IMR-90 (cell line): Measurements from ENCODE around the gene BRME1. TPM values are rescaled to one million over a fixed set of nuclear protein-coding genes. Genes with fewer than 3 reads are reported as not detected.

ENCODE experiments used
- ATAC-seq: fragments of 200-7000 bp; cut with Tn5 transposase; 2 replicates; pipeline ENCODE4 v1.9.1; 2020; ENCODE audit warnings: low read depth, mild to moderate bottlenecking, moderate library complexity
- BruUV-seq: library from RNA; stranded (reverse); fragments of 400-500 nt; replicated peaks from 2 replicates; lab custom pipeline; 2021; lab: Mats Ljungman, UMichigan
- CTCF ChIA-PET: fragments of 300-600 bp; formaldehyde crosslinking; extraction: SDS; loops from one replicate; lab custom pipeline; 2021; ENCODE audit warnings: antibody characterized with exemption; lab: Yijun Ruan, JAX
- POLR2A ChIA-PET: fragments of 300-600 bp; sonication (Branson Sonifier 250); formaldehyde crosslinking; loops from one replicate; lab custom pipeline; 2022; ENCODE audit warnings: antibody characterized with exemption; ENCODE audit not compliant: unreplicated experiment; lab: Charles Lee
- DNase-seq: peaks from one replicate; pipeline ENCODE4 v3.0.0; 2013
- H2AFZ ChIP-seq: replicated peaks from 2 replicates; pipeline ENCODE3; 2013; ENCODE audit warnings: low read length, mild to moderate bottlenecking; ENCODE audit not compliant: poor library complexity
- H2AK5ac ChIP-seq: 2 replicates; pipeline ENCODE4 v1.6.1; 2013; ENCODE audit warnings: low read depth, low read length, inconsistent platforms
- H2AK9ac ChIP-seq: replicated peaks from 2 replicates; pipeline ENCODE3; 2013; ENCODE audit warnings: mild to moderate bottlenecking, low read depth, low read length, moderate library complexity; ENCODE audit not compliant: poor library complexity
- H2BK120ac ChIP-seq: 2 replicates; pipeline ENCODE4 v1.6.1; 2013; ENCODE audit warnings: low read depth, low read length, inconsistent platforms
- H2BK15ac ChIP-seq: 3 replicates; pipeline ENCODE4 v1.6.1; 2013; ENCODE audit warnings: low read depth, low read length, inconsistent platforms
- H2BK20ac ChIP-seq: 2 replicates; pipeline ENCODE4 v1.6.1; 2013; ENCODE audit warnings: low read depth, mild to moderate bottlenecking, inconsistent platforms, low read length, moderate library complexity
- H2BK5ac ChIP-seq: 2 replicates; pipeline ENCODE4 v1.6.1; 2013; ENCODE audit warnings: mild to moderate bottlenecking, low read depth, low read length, inconsistent platforms; ENCODE audit not compliant: poor library complexity, severe bottlenecking
- H3K14ac ChIP-seq: replicated peaks from 2 replicates; pipeline ENCODE4 v1.6.1; 2013; ENCODE audit warnings: low read depth, low read length, inconsistent platforms
- H3K18ac ChIP-seq: 2 replicates; pipeline ENCODE4 v1.6.1; 2013; ENCODE audit warnings: low read depth, low read length, control low read depth
- H3K23ac ChIP-seq: 2 replicates; pipeline ENCODE4 v1.6.1; 2013; ENCODE audit warnings: low read depth, low read length, inconsistent platforms
- H3K27ac ChIP-seq: 2 replicates; pipeline ENCODE4 v1.5.1; 2013; ENCODE audit warnings: mild to moderate bottlenecking, control low read depth, low read length; ENCODE audit not compliant: insufficient read depth
- H3K27me3 ChIP-seq: 2 replicates; pipeline ENCODE4 v1.6.1; 2013; ENCODE audit warnings: low read length; ENCODE audit not compliant: control insufficient read depth, insufficient read depth
- H3K36me3 ChIP-seq: 2 replicates; pipeline ENCODE4 v1.6.1; 2013; ENCODE audit warnings: low read length, mixed read lengths; ENCODE audit not compliant: control insufficient read depth, insufficient read depth
- H3K4ac ChIP-seq: 2 replicates; pipeline ENCODE4 v1.6.1; 2013; ENCODE audit warnings: low read depth, low read length, inconsistent platforms
- H3K4me1 ChIP-seq: 2 replicates; pipeline ENCODE4 v1.6.1; 2013; ENCODE audit warnings: low read length, mixed read lengths; ENCODE audit not compliant: control insufficient read depth, insufficient read depth
- H3K4me2 ChIP-seq: 2 replicates; pipeline ENCODE4 v1.6.1; 2013; ENCODE audit warnings: low read depth, mild to moderate bottlenecking, control low read depth, low read length, moderate library complexity
- H3K4me3 ChIP-seq: 2 replicates; pipeline ENCODE4 v1.5.1; 2013; ENCODE audit warnings: low read depth, mild to moderate bottlenecking, control low read depth, low read length, moderate library complexity; ENCODE audit not compliant: insufficient read depth
- H3K56ac ChIP-seq: 2 replicates; pipeline ENCODE4 v1.6.1; 2013; ENCODE audit warnings: low read length, inconsistent platforms; ENCODE audit not compliant: insufficient read depth; ENCODE audit errors: extremely low read depth
- H3K79me1 ChIP-seq, 2 experiments: 2 replicates each; pipeline ENCODE4 v1.6.1; 2013; ENCODE audit warnings: low read length in 2 of 2, inconsistent platforms in 1 of 2, low read depth in 1 of 2
- H3K9ac ChIP-seq: 2 replicates; pipeline ENCODE4 v1.6.1; 2013; ENCODE audit warnings: low read depth, low read length, control low read depth
- H3K9me1 ChIP-seq: 2 replicates; pipeline ENCODE4 v1.6.1; 2013; ENCODE audit warnings: low read length, inconsistent platforms; ENCODE audit not compliant: insufficient read depth
- H3K9me3 ChIP-seq: 2 replicates; pipeline ENCODE4 v1.6.1; 2013; ENCODE audit warnings: low read length; ENCODE audit not compliant: control insufficient read depth, insufficient read depth
- H4K20me1 ChIP-seq: 2 replicates; pipeline ENCODE4 v1.6.1; 2013; ENCODE audit warnings: low read length, inconsistent platforms; ENCODE audit not compliant: insufficient read depth
- H4K5ac ChIP-seq: 2 replicates; pipeline ENCODE4 v1.6.1; 2013; ENCODE audit warnings: mild to moderate bottlenecking, low read depth, low read length, control low read depth
- H4K8ac ChIP-seq, 2 experiments: 2 replicates each; pipeline ENCODE4 v1.6.1; 2013; ENCODE audit warnings: low read depth in 2 of 2, low read length in 2 of 2, control low read depth in 1 of 2, inconsistent platforms in 1 of 2
- H4K91ac ChIP-seq: 2 replicates; pipeline ENCODE4 v1.6.1; 2013; ENCODE audit warnings: low read depth, low read length, inconsistent platforms; ENCODE audit not compliant: insufficient read depth
- CEBPB ChIP-seq: IDR thresholded peaks from 2 replicates; pipeline ENCODE4 v1.6.1; 2012; ENCODE audit warnings: low read depth, low read length, improper control_type of control experiment
- CHD1 ChIP-seq: IDR thresholded peaks from 2 replicates; pipeline ENCODE4 v1.6.1; 2012; ENCODE audit warnings: low read depth, low read length, improper control_type of control experiment
- ELK1 ChIP-seq: fragments of 150-350 bp; IDR thresholded peaks from 2 replicates; pipeline ENCODE4 v1.6.1; 2016; ENCODE audit warnings: low read depth, mild to moderate bottlenecking, low read length, moderate library complexity, borderline replicate concordance
- FOS ChIP-seq: fragments of 150-350 bp; IDR thresholded peaks from 2 replicates; pipeline ENCODE4 v1.6.1; 2016; ENCODE audit warnings: low read depth, low read length
- MAFK ChIP-seq: IDR thresholded peaks from 2 replicates; pipeline ENCODE4 v1.6.1; 2012; ENCODE audit warnings: low read depth, low read length, improper control_type of control experiment
- MAZ ChIP-seq: IDR thresholded peaks from 2 replicates; pipeline ENCODE4 v1.6.1; 2012; ENCODE audit warnings: low read depth, mild to moderate bottlenecking, low read length, improper control_type of control experiment, moderate library complexity, borderline replicate concordance
- MXI1 ChIP-seq: IDR thresholded peaks from 2 replicates; pipeline ENCODE4 v1.6.1; 2012; ENCODE audit warnings: low read depth, mild to moderate bottlenecking, low read length, moderate library complexity, borderline replicate concordance
- NFE2L2 ChIP-seq: fragments of 150-350 bp; IDR thresholded peaks from 2 replicates; pipeline ENCODE4 v1.6.1; 2016; ENCODE audit warnings: low read depth, mild to moderate bottlenecking, low read length
- POLR2A ChIP-seq: IDR thresholded peaks from 2 replicates; pipeline ENCODE4 v1.6.1; 2012; ENCODE audit warnings: mild to moderate bottlenecking, low read depth, low read length
- RCOR1 ChIP-seq: IDR thresholded peaks from 2 replicates; pipeline ENCODE4 v1.6.1; 2012; ENCODE audit warnings: mild to moderate bottlenecking, low read length, improper control_type of control experiment; ENCODE audit not compliant: insufficient replicate concordance
- RFX5 ChIP-seq: IDR thresholded peaks from 2 replicates; pipeline ENCODE4 v1.8.0; 2012; ENCODE audit warnings: low read depth, mild to moderate bottlenecking, low read length, moderate library complexity
- USF2 ChIP-seq: fragments of 150-350 bp; IDR thresholded peaks from 2 replicates; pipeline ENCODE4 v1.6.1; 2017; ENCODE audit warnings: mild to moderate bottlenecking, antibody characterized with exemption, low read length, low read depth
- WGBS, 2 experiments: methylation state at CpG; one replicate each; pipeline versions ENCODE4 v1.1.5 to v1.1.7; 2013; ENCODE audit warnings: missing lambda C conversion rate in 2 of 2; ENCODE audit not compliant: insufficient read length in 1 of 2; ENCODE audit errors: extremely low coverage in 2 of 2; 5-methylcytosine and 5-hydroxymethylcytosine counted together
- dilution Hi-C: fragments of 300-500 bp; cut with HindIII; formaldehyde crosslinking; loops from one replicate; pipeline ENCODE4 v1.14.3; 2018; ENCODE audit warnings: low sequenced_read_pairs; ENCODE audit not compliant: unreplicated experiment
- in situ Hi-C: fragments of 300-500 bp; cut with MboI; formaldehyde crosslinking; loops from 3 replicates; pipeline ENCODE4 v1.14.3; 2019; ENCODE audit warnings: low sequenced_read_pairs, inconsistent platforms, mixed read lengths
- intact Hi-C: fragments of 100-400 bp; cut with micrococcal nuclease; formaldehyde crosslinking; loops from 2 replicates; pipeline ENCODE4 v1.10.0; 2022
- polyA plus RNA-seq, 3 experiments: library from polyadenylated mRNA; depleted of rRNA; stranded (reverse); fragments of >200 nt; gene quantifications; 2 replicates each; pipeline ENCODE4 v1.2.3, GENCODE V29; 2012; ENCODE audit warnings: low replicate concordance in 1 of 3
- total RNA-seq: library from RNA; depleted of rRNA; stranded (reverse); fragments of >200 nt; gene quantifications from 2 replicates; pipeline ENCODE4 v1.2.3, GENCODE V29; 2012

BRME1 gene
- total and polyA plus RNA-seq, 2 of the 4 experiments (the other 2 are of a cell fraction): 0.18 to 0.38 TPM

GRCh38 chr19:13840305-13841085 lies 65.4 kb downstream of the BRME1 start:
- ATAC-seq (peak; percentile 2; the same call in 1 of the 2 replicates), DNase-seq (no peak)
- Histone ChIP-seq H3K36me3 (peaks cover 24% of the 10 kb centered on the region), H2AK5ac (peak overlapping the region; percentile 95), H3K18ac (peak overlapping the region; percentile 67), H3K14ac (peak overlapping the region; percentile 93), H4K20me1 (peaks cover 70% of the 10 kb centered on the region), H3K27me3 (no peaks in the 10 kb centered on the region), H3K27ac (peak overlapping the region; percentile 97), H4K91ac (peak overlapping the region; percentile 91), H2AFZ (peak overlapping the region; percentile 24), H3K23ac (peak overlapping the region; percentile 95), H2BK5ac (peak overlapping the region; percentile 88), H3K79me1 (peaks cover 12 to 41% of the 10 kb centered on the region in 2 experiments), H4K8ac (peak overlapping the region; percentile 68 to 72), H3K9me3 (no peaks in the 10 kb centered on the region), H3K9ac (peak overlapping the region; percentile 98), H2BK120ac (peak overlapping the region; percentile 69; the same call in 1 of the 2 replicates), H3K9me1 (no peaks in the 10 kb centered on the region), H3K4ac (peak overlapping the region; percentile 96), H3K4me3 (peak overlapping the region; percentile 95), H2BK20ac (peak overlapping the region; percentile 16; the same call in 1 of the 2 replicates), H3K4me1 (peaks cover 34% of the 10 kb centered on the region), H4K5ac (peak overlapping the region; percentile 41; the same call in 1 of the 2 replicates), H2AK9ac (peak overlapping the region; percentile 84), H3K56ac (peak overlapping the region; percentile 77), H3K4me2 (peak overlapping the region; percentile 95), H2BK15ac (no peak overlapping the region)
- no TSS peak for BruUV-seq
- ChIA-PET CTCF (interaction anchor here (1.9 kb wide), 1 partner anchor 22 kb away, joined by 13 read pairs; no protein-coding TSS in a partner anchor), POLR2A (interaction anchor here (0.5 to 1.4 kb wide), 5 partner anchors 7 to 937 kb away, joined by 3 to 9 read pairs (median 5); partner anchors contain the start of gene PKN1)
- 23% methylated on average over 10 of the region's 23 CpGs; no CpG with 5 or more reads in 1 of the 2 experiments for WGBS, 2 experiments
- intact Hi-C loops: no loop called here
- in situ Hi-C loops: loop anchor here (10.0 to 25.0 kb wide), 2 partner anchors 686 to 1053 kb away; partner anchors contain the start of genes HOOK2, IER2, JUNB and STX10
- dilution Hi-C loops: no loop called here
- TF ChIP-seq RCOR1: no peak
- TF ChIP-seq MAZ: 0 out of 2 replicates have a peak, but pooled peaks have one; percentile 37
- TF ChIP-seq MXI1: 0 out of 2 replicates have a peak, but pooled peaks have one; percentile 21
- no peak for TF ChIP-seq RFX5
- no peak for TF ChIP-seq MAFK
- no peak for TF ChIP-seq NFE2L2
- TF ChIP-seq ELK1: no peak
- no peak for TF ChIP-seq FOS
- no peak for TF ChIP-seq CEBPB
- TF ChIP-seq POLR2A: peak; percentile 81
- TF ChIP-seq CHD1: peak; percentile 98; the same call in 1 of the 2 replicates
- TF ChIP-seq USF2: no peak
